Glutamatergic neuron (in vitro differentiated cells): ENCODE measurements around the gene DEUP1. TPM values are rescaled to one million over a fixed set of nuclear protein-coding genes. Genes with fewer than 3 reads are reported as not detected.

ENCODE experiments used
- DNase-seq: peaks from one replicate; pipeline ENCODE4 v3.0.0; 2022
- H3K27ac Mint-ChIP-seq: one replicate; pipeline ENCODE4 v1.8.0; 2020; ENCODE audit warnings: mild to moderate bottlenecking, mixed read lengths, inconsistent platforms; ENCODE audit not compliant: unreplicated experiment
- H3K27me3 Mint-ChIP-seq: one replicate; pipeline ENCODE4 v1.8.0; 2020; ENCODE audit warnings: mild to moderate bottlenecking, moderate library complexity, mixed read lengths, inconsistent platforms; ENCODE audit not compliant: unreplicated experiment
- H3K36me3 Mint-ChIP-seq: one replicate; pipeline ENCODE4 v1.8.0; 2020; ENCODE audit warnings: mild to moderate bottlenecking, mixed read lengths, inconsistent platforms; ENCODE audit not compliant: unreplicated experiment
- H3K4me1 Mint-ChIP-seq: one replicate; pipeline ENCODE4 v1.8.0; 2020; ENCODE audit warnings: mild to moderate bottlenecking, low read depth, mixed read lengths, inconsistent platforms; ENCODE audit not compliant: unreplicated experiment
- H3K4me3 Mint-ChIP-seq: one replicate; pipeline ENCODE4 v1.8.0; 2020; ENCODE audit warnings: mild to moderate bottlenecking, mixed read lengths, inconsistent platforms; ENCODE audit not compliant: unreplicated experiment
- H3K9me3 Mint-ChIP-seq: one replicate; pipeline ENCODE4 v1.8.0; 2020; ENCODE audit warnings: mild to moderate bottlenecking, moderate library complexity, mixed read lengths, inconsistent platforms; ENCODE audit not compliant: unreplicated experiment
- total RNA-seq: library from RNA; stranded (reverse); fragmentation: NEBNext Ultra II Directional; extraction: Animal tissue kit (Norgen Biotek cat#: 25700); gene quantifications from one replicate; pipeline ENCODE4 v1.2.1, GENCODE V29; 2021; ENCODE audit not compliant: unreplicated experiment
- TF ChIP-seq, protein P1 (sequence below): fragments of 200-600 bp; sonication (generic); IDR thresholded peaks from one replicate; pipeline ENCODE4 v1.5.0; 2021; ENCODE audit not compliant: partially characterized antibody, unreplicated experiment

The DEUP1 gene
- total RNA-seq, 1 donor from 2014 or later, result not detected

DNA sequence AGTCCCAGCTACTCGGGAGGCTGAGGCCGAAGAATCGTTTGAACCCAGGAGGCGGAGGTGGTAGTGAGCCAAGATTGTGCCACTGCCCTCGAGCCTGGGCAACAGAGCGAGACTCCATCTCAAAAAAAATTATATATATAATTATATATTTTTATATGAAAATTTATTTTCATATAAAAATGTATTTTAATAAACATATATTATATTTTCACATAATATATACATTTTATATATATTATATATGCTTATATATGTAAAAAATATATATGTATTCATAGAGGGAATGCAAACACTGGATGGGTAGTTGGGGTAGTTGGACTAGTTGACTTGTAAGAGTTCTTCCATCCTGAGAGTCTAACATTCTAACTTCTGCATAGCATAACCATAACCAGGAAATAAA, 20.3 kb downstream of the DEUP1 start:
- no peaks in the 10 kb centered on the region for H3K4me1 Mint-ChIP-seq
- peaks cover 3% of the 10 kb centered on the region for H3K9me3 Mint-ChIP-seq
- peaks cover 2% of the 10 kb centered on the region for H3K27me3 Mint-ChIP-seq
- no peak overlapping the region for H3K4me3 Mint-ChIP-seq
- no peak overlapping the region for H3K27ac Mint-ChIP-seq
- H3K36me3 Mint-ChIP-seq, result peaks cover 11% of the 10 kb centered on the region
- TF ChIP-seq, protein P1, sequence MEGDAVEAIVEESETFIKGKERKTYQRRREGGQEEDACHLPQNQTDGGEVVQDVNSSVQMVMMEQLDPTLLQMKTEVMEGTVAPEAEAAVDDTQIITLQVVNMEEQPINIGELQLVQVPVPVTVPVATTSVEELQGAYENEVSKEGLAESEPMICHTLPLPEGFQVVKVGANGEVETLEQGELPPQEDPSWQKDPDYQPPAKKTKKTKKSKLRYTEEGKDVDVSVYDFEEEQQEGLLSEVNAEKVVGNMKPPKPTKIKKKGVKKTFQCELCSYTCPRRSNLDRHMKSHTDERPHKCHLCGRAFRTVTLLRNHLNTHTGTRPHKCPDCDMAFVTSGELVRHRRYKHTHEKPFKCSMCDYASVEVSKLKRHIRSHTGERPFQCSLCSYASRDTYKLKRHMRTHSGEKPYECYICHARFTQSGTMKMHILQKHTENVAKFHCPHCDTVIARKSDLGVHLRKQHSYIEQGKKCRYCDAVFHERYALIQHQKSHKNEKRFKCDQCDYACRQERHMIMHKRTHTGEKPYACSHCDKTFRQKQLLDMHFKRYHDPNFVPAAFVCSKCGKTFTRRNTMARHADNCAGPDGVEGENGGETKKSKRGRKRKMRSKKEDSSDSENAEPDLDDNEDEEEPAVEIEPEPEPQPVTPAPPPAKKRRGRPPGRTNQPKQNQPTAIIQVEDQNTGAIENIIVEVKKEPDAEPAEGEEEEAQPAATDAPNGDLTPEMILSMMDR, result no peak
- no peak for DNase-seq

DNA sequence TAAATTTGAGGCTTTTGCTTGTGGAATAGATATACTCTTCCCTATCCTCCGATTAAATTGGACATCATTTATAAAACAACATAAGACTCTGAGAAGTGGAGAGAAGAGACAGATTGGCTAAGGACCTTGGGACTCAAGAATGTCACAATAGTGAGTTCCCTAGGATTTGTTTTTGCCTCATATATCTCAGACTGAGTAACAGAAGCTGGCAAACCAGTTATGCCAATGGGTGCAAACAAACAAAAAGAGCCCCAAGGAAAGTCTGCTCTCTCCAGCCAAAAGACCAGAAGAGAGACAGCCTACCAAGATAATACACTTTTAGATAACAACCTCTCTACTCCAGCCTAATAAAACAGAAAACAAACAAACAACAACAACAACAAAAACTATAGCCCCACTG, 28.9 kb downstream of the DEUP1 start:
- H3K27ac Mint-ChIP-seq, result no peak overlapping the region
- DNase-seq, result no peak
- H3K9me3 Mint-ChIP-seq, result no peaks in the 10 kb centered on the region
- H3K4me1 Mint-ChIP-seq, result no peaks in the 10 kb centered on the region
- peaks cover 8% of the 10 kb centered on the region for H3K36me3 Mint-ChIP-seq
- no peaks in the 10 kb centered on the region for H3K27me3 Mint-ChIP-seq
- TF ChIP-seq, protein P1, result no peak
- no peak overlapping the region for H3K4me3 Mint-ChIP-seq

DNA sequence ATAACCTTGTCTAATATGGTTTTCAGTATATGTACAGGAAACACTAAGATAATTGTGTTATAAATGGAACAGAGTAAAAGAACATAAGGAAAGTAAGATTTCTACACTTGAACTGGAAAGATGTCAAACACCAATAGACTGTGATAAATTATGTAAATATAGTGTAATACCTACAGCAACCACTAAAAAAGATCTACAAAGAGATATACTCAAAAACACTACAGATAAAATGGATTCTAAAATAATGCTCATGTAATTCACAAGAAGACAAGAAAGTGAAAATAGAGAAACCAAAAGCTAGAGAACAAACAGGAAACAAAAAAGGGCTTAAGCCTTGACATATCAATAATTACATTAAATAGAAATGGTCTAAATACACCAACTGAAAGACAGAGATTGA, 30.9 kb downstream of the DEUP1 start:
- Mint-ChIP-seq H3K4me1 (no peaks in the 10 kb centered on the region), H3K27me3 (no peaks in the 10 kb centered on the region), H3K36me3 (peaks cover 7% of the 10 kb centered on the region), H3K27ac (no peak overlapping the region), H3K9me3 (no peaks in the 10 kb centered on the region), H3K4me3 (no peak overlapping the region)
- no peak for DNase-seq
- TF ChIP-seq, protein P1, result peak; percentile 41

DNA sequence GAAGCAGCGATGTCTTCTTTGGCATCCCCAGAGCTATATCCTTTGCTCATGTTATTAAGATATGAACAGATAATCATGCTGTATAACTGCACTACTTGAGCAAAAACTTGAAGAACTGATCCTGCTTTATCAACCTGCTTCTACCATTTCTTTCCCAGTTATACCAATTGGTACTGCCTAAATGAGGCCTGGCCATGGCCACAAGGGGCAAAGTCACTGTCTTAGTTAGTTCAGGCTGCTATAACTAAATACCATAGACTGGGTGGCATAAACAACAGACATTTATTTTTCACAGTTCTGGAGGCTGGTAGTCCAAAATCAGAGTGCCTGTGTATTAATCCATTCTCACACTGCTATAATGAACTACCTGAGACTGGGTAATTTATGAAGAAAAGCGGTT, 37.5 kb downstream of the DEUP1 start:
- no peak overlapping the region for H3K4me3 Mint-ChIP-seq
- no peaks in the 10 kb centered on the region for H3K4me1 Mint-ChIP-seq
- H3K27ac Mint-ChIP-seq, result no peak overlapping the region
- no peak for DNase-seq
- H3K9me3 Mint-ChIP-seq, result no peaks in the 10 kb centered on the region
- TF ChIP-seq, protein P1, result no peak
- no peaks in the 10 kb centered on the region for H3K27me3 Mint-ChIP-seq
- H3K36me3 Mint-ChIP-seq, result peaks cover 5% of the 10 kb centered on the region

DNA sequence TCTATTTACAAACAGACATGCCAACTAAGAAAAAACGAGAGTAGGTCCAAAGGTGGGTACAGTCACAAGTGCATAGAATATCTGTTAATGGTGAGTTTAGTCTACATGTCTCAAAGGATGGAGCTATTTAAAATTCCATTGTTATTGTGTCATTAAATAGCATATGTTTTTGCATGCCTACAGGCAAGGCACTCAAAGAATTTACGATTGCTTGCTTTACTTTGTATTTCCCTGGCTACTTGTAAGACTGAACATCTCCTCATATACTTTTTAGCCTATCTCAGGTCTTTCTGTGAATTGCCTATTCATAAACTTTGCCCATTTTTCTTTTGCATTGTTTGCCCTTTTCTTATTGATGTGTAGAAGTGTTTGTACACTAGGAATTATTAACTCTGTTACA, 39.7 kb downstream of the DEUP1 start:
- peaks cover 5% of the 10 kb centered on the region for H3K36me3 Mint-ChIP-seq
- TF ChIP-seq, protein P1, result no peak
- no peak overlapping the region for H3K27ac Mint-ChIP-seq
- H3K4me3 Mint-ChIP-seq, result no peak overlapping the region
- H3K27me3 Mint-ChIP-seq, result no peaks in the 10 kb centered on the region
- H3K9me3 Mint-ChIP-seq, result no peaks in the 10 kb centered on the region
- no peak for DNase-seq
- H3K4me1 Mint-ChIP-seq, result no peaks in the 10 kb centered on the region
